ENCODE results near the gene MTA3.

DNA sequence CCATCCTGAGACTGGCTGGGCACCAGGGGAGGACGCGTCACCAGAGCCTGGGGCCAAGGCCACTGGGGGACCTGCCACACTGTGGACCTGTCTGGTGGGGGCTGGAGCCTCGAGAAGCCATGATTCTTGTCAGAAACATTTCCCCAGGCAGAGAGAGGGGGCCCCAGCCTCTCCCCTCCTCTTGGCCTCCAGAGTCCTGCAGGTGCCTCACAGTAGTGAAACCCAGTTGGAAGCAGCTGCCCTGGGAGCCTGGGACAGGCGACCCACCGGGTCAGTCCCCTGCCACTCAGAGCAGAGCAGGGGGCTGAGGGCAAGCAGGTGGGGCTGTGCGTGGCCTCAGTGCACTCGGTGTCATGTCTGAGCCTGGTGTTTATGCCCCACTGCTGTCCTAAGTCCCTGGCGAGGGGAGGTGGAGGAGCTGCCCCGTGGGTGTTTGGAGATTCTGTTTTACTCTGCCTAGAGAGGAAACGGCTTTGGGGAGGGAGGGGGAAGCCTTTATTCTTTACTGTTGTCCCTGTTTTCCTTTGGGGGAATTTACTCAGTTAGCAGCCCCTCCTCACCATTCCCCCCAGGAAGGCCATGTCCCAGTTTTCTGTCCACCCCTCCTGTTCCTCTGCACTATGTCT, 187.8 kb downstream of the MTA3 start:
- TF ChIP-seq, protein P1, sequence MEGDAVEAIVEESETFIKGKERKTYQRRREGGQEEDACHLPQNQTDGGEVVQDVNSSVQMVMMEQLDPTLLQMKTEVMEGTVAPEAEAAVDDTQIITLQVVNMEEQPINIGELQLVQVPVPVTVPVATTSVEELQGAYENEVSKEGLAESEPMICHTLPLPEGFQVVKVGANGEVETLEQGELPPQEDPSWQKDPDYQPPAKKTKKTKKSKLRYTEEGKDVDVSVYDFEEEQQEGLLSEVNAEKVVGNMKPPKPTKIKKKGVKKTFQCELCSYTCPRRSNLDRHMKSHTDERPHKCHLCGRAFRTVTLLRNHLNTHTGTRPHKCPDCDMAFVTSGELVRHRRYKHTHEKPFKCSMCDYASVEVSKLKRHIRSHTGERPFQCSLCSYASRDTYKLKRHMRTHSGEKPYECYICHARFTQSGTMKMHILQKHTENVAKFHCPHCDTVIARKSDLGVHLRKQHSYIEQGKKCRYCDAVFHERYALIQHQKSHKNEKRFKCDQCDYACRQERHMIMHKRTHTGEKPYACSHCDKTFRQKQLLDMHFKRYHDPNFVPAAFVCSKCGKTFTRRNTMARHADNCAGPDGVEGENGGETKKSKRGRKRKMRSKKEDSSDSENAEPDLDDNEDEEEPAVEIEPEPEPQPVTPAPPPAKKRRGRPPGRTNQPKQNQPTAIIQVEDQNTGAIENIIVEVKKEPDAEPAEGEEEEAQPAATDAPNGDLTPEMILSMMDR (IDR thresholded peaks at IDR 0.05) = no peak
- TF ChIP-seq EZH2 (IDR thresholded peaks at IDR 0.05; ENCODE audit: borderline replicate concordance, insufficient read depth, low read depth, low read length, poor library complexity, severe bottlenecking) = no peak

All from B cell (primary cell).